ENCODE data around the gene BNIP3. TPM values are rescaled to one million over a fixed set of nuclear protein-coding genes. Genes with fewer than 3 reads are reported as not detected.
A peak's percentile ranks its signal among the peaks of the same experiment; 100 is the strongest.

Gene BNIP3
- total RNA-seq, 4 donors from 2014 or later = 17.1 to 122 (median 31.6) TPM

- no peak for TF ChIP-seq POLR2A (IDR thresholded peaks at IDR 0.05)
- TF ChIP-seq CTCF (IDR thresholded peaks at IDR 0.05) = no peak
- peak overlapping the region in 1 of 2 donors; percentile 64 for H3K4me3 ChIP-seq
- DNase-seq = no peak
- H3K36me3 ChIP-seq = no peaks in the 10 kb centered on the region
- intact Hi-C loops (cut with DNase I; ENCODE audit: low total_unique reads) = no loop called here
- H3K9me3 ChIP-seq = no peaks in the 10 kb centered on the region
- peaks cover 0 to 14% of the 10 kb centered on the region in 2 donors for H3K4me1 ChIP-seq
- peak overlapping the region; percentile 61 to 69 for H3K27ac ChIP-seq
- no peaks in the 10 kb centered on the region for H3K27me3 ChIP-seq
Observed at GRCh38 chr10:131982796-131983195, 1.1 kb upstream of the BNIP3 start.

- Histone ChIP-seq H3K27ac (peak overlapping the region; percentile 61 to 69), H3K4me1 (peaks cover 0 to 14% of the 10 kb centered on the region in 2 donors), H3K27me3 (no peaks in the 10 kb centered on the region), H3K9me3 (no peaks in the 10 kb centered on the region), H3K4me3 (peak overlapping the region; percentile 64 to 83), H3K36me3 (no peaks in the 10 kb centered on the region)
- no peak for DNase-seq
- TF ChIP-seq CTCF (IDR thresholded peaks at IDR 0.05) (no peak), POLR2A (IDR thresholded peaks at IDR 0.05) (no peak)
- intact Hi-C loops (cut with DNase I; ENCODE audit: low total_unique reads) = no loop called here
Observed at GRCh38 chr10:131982185-131982756, 548 bp upstream of the BNIP3 start.

- Histone ChIP-seq H3K27me3 (no peaks in the 10 kb centered on the region), H3K36me3 (no peaks in the 10 kb centered on the region), H3K9me3 (no peaks in the 10 kb centered on the region), H3K27ac (peak overlapping the region; percentile 62 to 69), H3K4me3 (peak overlapping the region; percentile 64 to 83), H3K4me1 (peaks cover 0 to 14% of the 10 kb centered on the region in 2 donors)
- DNase-seq = no peak
- intact Hi-C loops (cut with DNase I; ENCODE audit: low total_unique reads) = no loop called here
- TF ChIP-seq CTCF (IDR thresholded peaks at IDR 0.05) = no peak
- no peak for TF ChIP-seq POLR2A (IDR thresholded peaks at IDR 0.05)
Observed at GRCh38 chr10:131980761-131981428, 828 bp downstream of the BNIP3 start.

GRCh38 chr10:131980321-131980720 lies 1.4 kb downstream of the BNIP3 start:
- no peak for TF ChIP-seq POLR2A (IDR thresholded peaks at IDR 0.05)
- TF ChIP-seq CTCF (IDR thresholded peaks at IDR 0.05) = no peak
- H3K27me3 ChIP-seq = no peaks in the 10 kb centered on the region
- no peaks in the 10 kb centered on the region for H3K9me3 ChIP-seq
- intact Hi-C loops (cut with DNase I; ENCODE audit: low total_unique reads) = no loop called here
- DNase-seq = no peak
- no peaks in the 10 kb centered on the region for H3K36me3 ChIP-seq
- H3K4me1 ChIP-seq = peaks cover 0 to 14% of the 10 kb centered on the region in 2 donors
- H3K27ac ChIP-seq = no peak overlapping the region
- peak overlapping the region; percentile 64 to 83 for H3K4me3 ChIP-seq

GRCh38 chr10:131979821-131980270 lies 1.9 kb downstream of the BNIP3 start:
- peaks cover 0 to 14% of the 10 kb centered on the region in 2 donors for H3K4me1 ChIP-seq
- TF ChIP-seq CTCF (IDR thresholded peaks at IDR 0.05) (no peak), POLR2A (IDR thresholded peaks at IDR 0.05) (no peak)
- H3K27ac ChIP-seq = no peak overlapping the region
- no peaks in the 10 kb centered on the region for H3K27me3 ChIP-seq
- peak in 1 of 2 donors; percentile 39 for DNase-seq
- peak overlapping the region; percentile 24 to 64 for H3K4me3 ChIP-seq
- H3K36me3 ChIP-seq = no peaks in the 10 kb centered on the region
- intact Hi-C loops (cut with DNase I; ENCODE audit: low total_unique reads) = loop anchor here (10.0 kb wide), 1 partner anchor 75 kb away; the partner anchor contains the start of gene PPP2R2D
- H3K9me3 ChIP-seq = no peaks in the 10 kb centered on the region

Data from uterus (tissue), 4 donors.